Kasumi-1 (cell line): Measurements from ENCODE around the gene HAVCR1.
"Not testable (repeated sequence)": the region's sequence is repeated elsewhere in the genome, so short reads cannot be mapped to it uniquely, and the experiment has no call there.

ENCODE experiments used
- DNase-seq, 2 experiments: peaks; one replicate each; lab custom pipeline; 2025; lab: John Stamatoyannopoulos, UW

The HAVCR1 gene

GRCh38 chr5:157050050-157050449, 8.9 kb downstream of the HAVCR1 start:
- no peak for DNase-seq

- no peak for DNase-seq
Observed at GRCh38 chr5:157049605-157050004, 9.3 kb downstream of the HAVCR1 start.

- no peak for DNase-seq
Observed at GRCh38 chr5:157047898-157048297, 11.0 kb downstream of the HAVCR1 start.

GRCh38 chr5:157047016-157047415, 11.9 kb downstream of the HAVCR1 start:
- not testable (repeated sequence) for DNase-seq

GRCh38 chr5:157046041-157046440, 12.9 kb downstream of the HAVCR1 start:
- DNase-seq: no peak

GRCh38 chr5:157045601-157046000, 13.3 kb downstream of the HAVCR1 start:
- no peak for DNase-seq

GRCh38 chr5:157038568-157039187, 20.2 kb downstream of the HAVCR1 start:
- no peak for DNase-seq

GRCh38 chr5:157034106-157035072, 24.5 kb downstream of the HAVCR1 start:
- DNase-seq: not testable (repeated sequence)

GRCh38 chr5:157033071-157033583, 25.8 kb downstream of the HAVCR1 start:
- no peak for DNase-seq

GRCh38 chr5:157030692-157031091, 28.2 kb downstream of the HAVCR1 start:
- DNase-seq: no peak

- DNase-seq: no peak
Observed at GRCh38 chr5:157029457-157029856, 29.5 kb downstream of the HAVCR1 start.

GRCh38 chr5:157027663-157028062, 31.3 kb downstream of the HAVCR1 start:
- DNase-seq: not testable (repeated sequence)

- peak in 1 of 2 experiments; percentile 24 for DNase-seq
Observed at GRCh38 chr5:157026789-157027424, 32.0 kb downstream of the HAVCR1 start.

- DNase-seq: no peak
Observed at GRCh38 chr5:157025093-157025698, 33.7 kb downstream of the HAVCR1 start.

- DNase-seq: no peak
Observed at GRCh38 chr5:157024208-157024959, 34.5 kb downstream of the HAVCR1 start.

GRCh38 chr5:157022024-157022423, 36.9 kb downstream of the HAVCR1 start:
- DNase-seq: no peak

GRCh38 chr5:157020511-157021222, 38.2 kb downstream of the HAVCR1 start:
- no peak for DNase-seq

- DNase-seq: no peak
Observed at GRCh38 chr5:157020002-157020401, 38.9 kb downstream of the HAVCR1 start.

- DNase-seq: not testable (repeated sequence)
Observed at GRCh38 chr5:157014143-157014542, 44.8 kb downstream of the HAVCR1 start.

GRCh38 chr5:157006262-157006661, 52.7 kb downstream of the HAVCR1 start:
- DNase-seq: no peak
